ENCODE data around the gene THRA.

DNA sequence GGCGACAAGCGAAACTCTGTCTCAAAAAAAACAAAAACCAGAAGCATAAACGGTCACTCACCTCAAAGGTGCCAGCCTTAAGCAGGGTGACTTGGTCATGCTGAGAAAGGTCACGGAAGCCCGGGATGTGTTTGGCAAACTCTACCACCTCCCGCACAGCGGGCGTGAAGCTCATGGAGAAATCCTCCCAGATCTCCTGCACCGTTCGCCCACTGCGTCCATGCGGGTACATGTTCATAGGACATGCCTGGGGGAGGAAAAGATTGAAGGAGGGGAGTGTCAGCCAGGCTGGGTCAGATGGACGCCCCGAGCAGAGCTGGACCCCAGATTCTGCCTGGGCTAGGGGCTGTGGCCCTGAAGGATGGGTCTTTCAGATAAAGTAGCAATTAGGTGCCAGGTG, 32.1 kb downstream of the THRA start:
- TF ChIP-seq, protein P1, sequence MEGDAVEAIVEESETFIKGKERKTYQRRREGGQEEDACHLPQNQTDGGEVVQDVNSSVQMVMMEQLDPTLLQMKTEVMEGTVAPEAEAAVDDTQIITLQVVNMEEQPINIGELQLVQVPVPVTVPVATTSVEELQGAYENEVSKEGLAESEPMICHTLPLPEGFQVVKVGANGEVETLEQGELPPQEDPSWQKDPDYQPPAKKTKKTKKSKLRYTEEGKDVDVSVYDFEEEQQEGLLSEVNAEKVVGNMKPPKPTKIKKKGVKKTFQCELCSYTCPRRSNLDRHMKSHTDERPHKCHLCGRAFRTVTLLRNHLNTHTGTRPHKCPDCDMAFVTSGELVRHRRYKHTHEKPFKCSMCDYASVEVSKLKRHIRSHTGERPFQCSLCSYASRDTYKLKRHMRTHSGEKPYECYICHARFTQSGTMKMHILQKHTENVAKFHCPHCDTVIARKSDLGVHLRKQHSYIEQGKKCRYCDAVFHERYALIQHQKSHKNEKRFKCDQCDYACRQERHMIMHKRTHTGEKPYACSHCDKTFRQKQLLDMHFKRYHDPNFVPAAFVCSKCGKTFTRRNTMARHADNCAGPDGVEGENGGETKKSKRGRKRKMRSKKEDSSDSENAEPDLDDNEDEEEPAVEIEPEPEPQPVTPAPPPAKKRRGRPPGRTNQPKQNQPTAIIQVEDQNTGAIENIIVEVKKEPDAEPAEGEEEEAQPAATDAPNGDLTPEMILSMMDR (conservative IDR thresholded peaks at IDR 0.05; ENCODE audit: low read length): no peak
- no peak for TF ChIP-seq EZH2phosphoT487 (IDR thresholded peaks at IDR 0.05; ENCODE audit: borderline replicate concordance)

Measured in Loucy (cell line).